Caco-2 (cell line): ENCODE measurements around the gene SNRNP35. TPM values are rescaled to one million over a fixed set of nuclear protein-coding genes. Genes with fewer than 3 reads are reported as not detected.

ENCODE experiments used
- BruUV-seq: library from RNA; stranded (reverse); fragments of 400-500 nt; replicated peaks from 2 replicates; lab custom pipeline; 2021; lab: Mats Ljungman, UMichigan
- CTCF ChIA-PET: fragments of 300-600 bp; sonication (Branson Sonifier 250); formaldehyde crosslinking; loops from one replicate; lab custom pipeline; 2022; ENCODE audit warnings: antibody characterized with exemption; lab: Charles Lee
- POLR2A ChIA-PET: fragments of 300-600 bp; sonication (Branson Sonifier 250); formaldehyde crosslinking; loops from one replicate; lab custom pipeline; 2022; ENCODE audit warnings: antibody characterized with exemption; lab: Charles Lee
- DNase-seq, 2 experiments: peaks; one replicate each; pipeline versions ENCODE4 v3.0.0 to v3.0.0-alpha.2; 2020 to 2022
- H3K27me3 ChIP-seq: replicated peaks from 2 replicates; pipeline ENCODE4 v1.6.0; 2011; ENCODE audit warnings: low read length; ENCODE audit not compliant: control insufficient read depth, insufficient read depth
- H3K36me3 ChIP-seq: 2 replicates; pipeline ENCODE4 v1.5.1; 2011; ENCODE audit warnings: low read length; ENCODE audit not compliant: control insufficient read depth, insufficient read depth
- H3K4me1 ChIP-seq: fragments of 250-450 bp; sonication (Bioruptor Pico); 2 replicates; pipeline ENCODE4 v1.5.1; 2020; ENCODE audit warnings: mild to moderate bottlenecking
- H3K4me3 ChIP-seq: 2 replicates; pipeline ENCODE4 v1.5.1; 2011; ENCODE audit warnings: low read depth, mild to moderate bottlenecking, control low read depth, low read length
- H3K9me3 ChIP-seq: fragments of 250-450 bp; sonication (Bioruptor Pico); 2 replicates; pipeline ENCODE4 v1.5.1; 2020; ENCODE audit warnings: mild to moderate bottlenecking, moderate library complexity
- H3K27ac Mint-ChIP-seq: one replicate; pipeline ENCODE4 v1.8.0; 2022; ENCODE audit warnings: mixed read lengths; ENCODE audit not compliant: unreplicated experiment
- H3K27me3 Mint-ChIP-seq: one replicate; pipeline ENCODE4 v1.8.0; 2022; ENCODE audit warnings: mixed read lengths; ENCODE audit not compliant: insufficient read depth, unreplicated experiment
- H3K36me3 Mint-ChIP-seq: one replicate; pipeline ENCODE4 v1.8.0; 2022; ENCODE audit warnings: mild to moderate bottlenecking, mixed read lengths; ENCODE audit not compliant: insufficient read depth, unreplicated experiment
- H3K4me1 Mint-ChIP-seq: one replicate; pipeline ENCODE4 v1.8.0; 2022; ENCODE audit warnings: low read depth, mixed read lengths; ENCODE audit not compliant: unreplicated experiment
- H3K4me3 Mint-ChIP-seq: one replicate; pipeline ENCODE4 v1.8.0; 2022; ENCODE audit warnings: mild to moderate bottlenecking, moderate library complexity, mixed read lengths; ENCODE audit not compliant: unreplicated experiment
- H3K9me3 Mint-ChIP-seq: one replicate; pipeline ENCODE4 v1.8.0; 2022; ENCODE audit warnings: mixed read lengths; ENCODE audit not compliant: unreplicated experiment
- CTCF ChIP-seq, 2 experiments: fragments of 200-600 bp in 1 of 2; IDR thresholded peaks; 1 replicate in 1 of 2; 2 replicates in 1 of 2; pipeline versions ENCODE4 v1.5.1 to v1.8.0; 2011 to 2022; ENCODE audit warnings: antibody characterized with exemption in 1 of 2, control low read depth in 1 of 2, inconsistent platforms in 1 of 2, low read depth in 1 of 2, low read length in 1 of 2, mild to moderate bottlenecking in 1 of 2, moderate library complexity in 1 of 2; ENCODE audit not compliant: insufficient read depth in 1 of 2, severe bottlenecking in 1 of 2, unreplicated experiment in 1 of 2
- intact Hi-C: fragments of 100-400 bp; cut with micrococcal nuclease; formaldehyde crosslinking; loops from one replicate; pipeline ENCODE4 v1.10.0; 2022; ENCODE audit not compliant: unreplicated experiment
- total RNA-seq: library from RNA; stranded (reverse); gene quantifications from 2 replicates; pipeline ENCODE4 v1.2.3, GENCODE V29; 2022

SNRNP35 gene
- total RNA-seq, 1 experiment from 2014 or later: 22.0 TPM

GRCh38 chr12:123442774-123443173, 15.2 kb upstream of the SNRNP35 start:
- H3K27me3 ChIP-seq: no peaks in the 10 kb centered on the region
- H3K36me3 ChIP-seq: no peaks in the 10 kb centered on the region
- ChIA-PET CTCF (no interaction called here), POLR2A (no interaction called here)
- no peak overlapping the region for H3K4me3 Mint-ChIP-seq
- H3K9me3 Mint-ChIP-seq: no peaks in the 10 kb centered on the region
- no peak for DNase-seq
- no peak overlapping the region for H3K27ac Mint-ChIP-seq
- TF ChIP-seq CTCF (IDR thresholded peaks at IDR 0.05; ENCODE audit: insufficient read depth in 1 of 2, low read depth in 1 of 2, low read length in 1 of 2, severe bottlenecking in 1 of 2, unreplicated experiment in 1 of 2): no peak
- no peaks in the 10 kb centered on the region for H3K4me1 Mint-ChIP-seq
- intact Hi-C loops: no loop called here
- no peaks in the 10 kb centered on the region; the same call in 1 of the 2 replicates for H3K4me1 ChIP-seq
- H3K36me3 Mint-ChIP-seq: no peaks in the 10 kb centered on the region
- BruUV-seq: no TSS peak
- no peak overlapping the region for H3K4me3 ChIP-seq
- no peaks in the 10 kb centered on the region for H3K27me3 Mint-ChIP-seq
- H3K9me3 ChIP-seq: no peaks in the 10 kb centered on the region

- intact Hi-C loops: no loop called here
- Mint-ChIP-seq H3K36me3 (no peaks in the 10 kb centered on the region), H3K27me3 (no peaks in the 10 kb centered on the region), H3K4me3 (no peak overlapping the region), H3K9me3 (no peaks in the 10 kb centered on the region), H3K27ac (no peak overlapping the region), H3K4me1 (peaks cover 6% of the 10 kb centered on the region)
- Histone ChIP-seq H3K27me3 (no peaks in the 10 kb centered on the region), H3K4me3 (no peak overlapping the region), H3K9me3 (no peaks in the 10 kb centered on the region), H3K4me1 (peaks cover 4% of the 10 kb centered on the region; the same call in 1 of the 2 replicates), H3K36me3 (no peaks in the 10 kb centered on the region)
- DNase-seq: no peak
- ChIA-PET POLR2A (no interaction called here), CTCF (no interaction called here)
- TF ChIP-seq CTCF (IDR thresholded peaks at IDR 0.05; ENCODE audit: insufficient read depth in 1 of 2, low read depth in 1 of 2, low read length in 1 of 2, severe bottlenecking in 1 of 2, unreplicated experiment in 1 of 2): no peak
- BruUV-seq: no TSS peak
These were observed 13.6 kb upstream of the SNRNP35 start for GRCh38 chr12:123444092-123445026.

- intact Hi-C loops: no loop called here
- H3K4me3 Mint-ChIP-seq: no peak overlapping the region
- peaks cover 6% of the 10 kb centered on the region for H3K4me1 Mint-ChIP-seq
- CTCF ChIA-PET: no interaction called here
- Histone ChIP-seq H3K27me3 (no peaks in the 10 kb centered on the region), H3K36me3 (no peaks in the 10 kb centered on the region), H3K4me1 (peaks cover 4% of the 10 kb centered on the region; the same call in 1 of the 2 replicates), H3K4me3 (no peak overlapping the region), H3K9me3 (no peaks in the 10 kb centered on the region)
- H3K36me3 Mint-ChIP-seq: no peaks in the 10 kb centered on the region
- DNase-seq: no peak
- POLR2A ChIA-PET: interaction anchor here (0.6 kb wide), 1 partner anchor 70 kb away, joined by 5 read pairs; no protein-coding TSS in a partner anchor
- no TSS peak for BruUV-seq
- TF ChIP-seq CTCF (IDR thresholded peaks at IDR 0.05; ENCODE audit: insufficient read depth in 1 of 2, low read depth in 1 of 2, low read length in 1 of 2, severe bottlenecking in 1 of 2, unreplicated experiment in 1 of 2): no peak
- no peaks in the 10 kb centered on the region for H3K9me3 Mint-ChIP-seq
- no peaks in the 10 kb centered on the region for H3K27me3 Mint-ChIP-seq
- H3K27ac Mint-ChIP-seq: no peak overlapping the region
These were observed 12.3 kb upstream of the SNRNP35 start for GRCh38 chr12:123445388-123446332.
